ACC112 (cell line): ENCODE results near the gene ZNF827.

ENCODE experiments used
- H2AFZ ChIP-seq: fragments of 200-600 bp; sonication (generic); one replicate; pipeline ENCODE4 v1.6.0; 2017; ENCODE audit warnings: antibody characterized with exemption, low read length; ENCODE audit not compliant: unreplicated experiment
- H3K27ac ChIP-seq: fragments of 200-600 bp; sonication (generic); 2 replicates; pipeline ENCODE4 v1.5.1; 2014; ENCODE audit warnings: low read depth, mild to moderate bottlenecking, antibody characterized with exemption, low read length, moderate library complexity
- H3K27me3 ChIP-seq: fragments of 200-600 bp; sonication (generic); 2 replicates; pipeline ENCODE4 v1.6.1; 2014; ENCODE audit warnings: mild to moderate bottlenecking, antibody characterized with exemption, low read length, moderate library complexity, mixed read lengths; ENCODE audit not compliant: insufficient read depth
- H3K36me3 ChIP-seq: fragments of 200-600 bp; sonication (generic); 2 replicates; pipeline ENCODE4 v1.6.1; 2016; ENCODE audit warnings: mild to moderate bottlenecking, antibody characterized with exemption, low read length, moderate library complexity, mixed read lengths; ENCODE audit not compliant: insufficient read depth
- H3K4me1 ChIP-seq: fragments of 200-600 bp; sonication (generic); one replicate; pipeline ENCODE4 v1.6.1; 2016; ENCODE audit warnings: low read length, mixed read lengths; ENCODE audit not compliant: insufficient read depth, unreplicated experiment, control insufficient read depth
- H3K4me3 ChIP-seq: fragments of 200-600 bp; sonication (generic); 2 replicates; pipeline ENCODE4 v1.5.1; 2014; ENCODE audit warnings: mild to moderate bottlenecking, low read depth, low read length
- H3K79me2 ChIP-seq: fragments of 200-600 bp; sonication (generic); one replicate; pipeline ENCODE4 v1.6.0; 2016; ENCODE audit warnings: low read length; ENCODE audit not compliant: control insufficient read depth, unreplicated experiment, insufficient read depth

ZNF827 gene, protein sequence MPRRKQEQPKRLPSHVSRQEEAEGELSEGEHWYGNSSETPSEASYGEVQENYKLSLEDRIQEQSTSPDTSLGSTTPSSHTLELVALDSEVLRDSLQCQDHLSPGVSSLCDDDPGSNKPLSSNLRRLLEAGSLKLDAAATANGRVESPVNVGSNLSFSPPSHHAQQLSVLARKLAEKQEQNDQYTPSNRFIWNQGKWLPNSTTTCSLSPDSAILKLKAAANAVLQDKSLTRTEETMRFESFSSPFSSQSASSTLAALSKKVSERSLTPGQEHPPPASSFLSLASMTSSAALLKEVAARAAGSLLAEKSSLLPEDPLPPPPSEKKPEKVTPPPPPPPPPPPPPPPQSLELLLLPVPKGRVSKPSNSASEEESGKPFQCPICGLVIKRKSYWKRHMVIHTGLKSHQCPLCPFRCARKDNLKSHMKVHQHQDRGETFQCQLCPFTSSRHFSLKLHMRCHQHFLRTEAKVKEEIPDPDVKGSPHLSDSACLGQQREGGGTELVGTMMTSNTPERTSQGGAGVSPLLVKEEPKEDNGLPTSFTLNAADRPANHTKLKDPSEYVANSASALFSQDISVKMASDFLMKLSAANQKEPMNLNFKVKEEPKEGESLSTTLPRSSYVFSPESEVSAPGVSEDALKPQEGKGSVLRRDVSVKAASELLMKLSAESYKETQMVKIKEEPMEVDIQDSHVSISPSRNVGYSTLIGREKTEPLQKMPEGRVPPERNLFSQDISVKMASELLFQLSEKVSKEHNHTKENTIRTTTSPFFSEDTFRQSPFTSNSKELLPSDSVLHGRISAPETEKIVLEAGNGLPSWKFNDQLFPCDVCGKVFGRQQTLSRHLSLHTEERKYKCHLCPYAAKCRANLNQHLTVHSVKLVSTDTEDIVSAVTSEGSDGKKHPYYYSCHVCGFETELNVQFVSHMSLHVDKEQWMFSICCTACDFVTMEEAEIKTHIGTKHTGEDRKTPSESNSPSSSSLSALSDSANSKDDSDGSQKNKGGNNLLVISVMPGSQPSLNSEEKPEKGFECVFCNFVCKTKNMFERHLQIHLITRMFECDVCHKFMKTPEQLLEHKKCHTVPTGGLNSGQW

DNA sequence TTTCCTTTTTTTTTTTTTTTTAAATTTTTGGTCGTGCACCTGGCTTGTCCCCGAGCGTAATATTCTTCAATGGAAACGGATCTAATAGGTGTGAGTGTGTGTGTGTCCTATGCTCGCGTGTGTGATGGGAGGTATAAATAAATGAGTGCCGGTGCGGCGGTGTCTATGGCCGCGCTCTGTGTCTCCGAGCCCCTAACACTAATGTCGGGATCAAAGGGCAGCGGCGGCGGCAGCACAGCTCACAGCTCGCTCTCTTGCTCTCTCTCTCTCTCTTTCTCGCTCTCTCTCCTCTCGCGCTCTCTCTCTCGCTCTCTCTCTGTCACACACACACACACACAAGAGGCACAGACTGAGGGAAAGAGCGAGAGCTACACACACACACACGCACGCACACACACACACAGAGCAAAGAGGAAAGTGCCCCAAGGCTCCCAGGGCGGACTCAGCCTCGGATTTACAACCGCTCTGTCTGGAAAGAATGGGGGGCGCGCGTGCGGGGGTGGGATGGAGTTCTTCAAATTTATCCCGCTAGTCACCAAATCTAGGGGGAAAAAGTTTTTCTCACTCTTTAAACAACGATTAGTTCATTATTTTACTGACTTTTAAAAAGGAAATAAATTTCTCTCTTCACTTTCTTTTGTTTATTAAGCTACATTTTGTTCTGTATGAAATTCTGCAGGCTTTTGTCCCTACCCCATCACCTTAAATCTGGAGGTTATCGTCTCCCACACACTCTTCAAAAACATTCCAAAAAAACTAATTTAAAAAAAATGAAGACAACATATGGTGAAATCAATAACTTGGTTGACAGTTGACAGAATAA is at the start of gene ZNF827:
TSS of gene ZNF827 (minus strand) at position 206 of the 823 bp plus-strand sequence. CDS start 416 bp downstream, outside the sequence.
- Histone ChIP-seq H3K27ac (peak within 1 kb of the TSS; percentile 40; the same call in 1 of the 2 replicates), H3K79me2 (peaks cover 24% of the 10 kb centered on the region), H3K4me1 (peaks cover 23% of the 10 kb centered on the region), H3K36me3 (no peaks in the 10 kb centered on the region), H3K4me3 (peak within 1 kb of the TSS; percentile 86), H2AFZ (peak within 1 kb of the TSS; percentile 90), H3K27me3 (no peaks in the 10 kb centered on the region)

DNA sequence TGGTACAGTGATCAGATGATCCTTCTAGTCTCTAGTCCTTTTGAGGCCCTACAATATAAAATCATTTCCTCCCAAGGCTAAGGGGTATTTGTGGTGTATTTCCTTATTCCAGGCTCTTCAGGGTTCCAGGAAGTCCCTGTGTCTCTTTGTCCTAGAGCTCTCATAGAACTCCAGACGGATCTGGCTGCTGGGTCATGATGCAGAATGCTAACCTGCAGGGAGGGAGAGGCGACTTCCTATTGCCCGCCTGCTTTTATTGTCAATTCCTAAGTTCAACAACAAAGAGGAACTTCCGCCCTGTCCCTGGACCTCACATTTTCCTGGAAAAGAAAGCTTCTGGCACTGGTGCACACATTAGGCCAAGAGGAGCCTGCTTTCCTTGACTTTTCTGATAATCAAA is 45.9 kb upstream of the ZNF827 start:
- H3K4me1 ChIP-seq, result no peaks in the 10 kb centered on the region
- no peaks in the 10 kb centered on the region; the same call in 1 of the 2 replicates for H3K27me3 ChIP-seq
- H3K36me3 ChIP-seq, result no peaks in the 10 kb centered on the region
- no peak overlapping the region for H3K27ac ChIP-seq
- no peaks in the 10 kb centered on the region for H3K79me2 ChIP-seq
- H3K4me3 ChIP-seq, result no peak overlapping the region
- H2AFZ ChIP-seq, result no peak overlapping the region

DNA sequence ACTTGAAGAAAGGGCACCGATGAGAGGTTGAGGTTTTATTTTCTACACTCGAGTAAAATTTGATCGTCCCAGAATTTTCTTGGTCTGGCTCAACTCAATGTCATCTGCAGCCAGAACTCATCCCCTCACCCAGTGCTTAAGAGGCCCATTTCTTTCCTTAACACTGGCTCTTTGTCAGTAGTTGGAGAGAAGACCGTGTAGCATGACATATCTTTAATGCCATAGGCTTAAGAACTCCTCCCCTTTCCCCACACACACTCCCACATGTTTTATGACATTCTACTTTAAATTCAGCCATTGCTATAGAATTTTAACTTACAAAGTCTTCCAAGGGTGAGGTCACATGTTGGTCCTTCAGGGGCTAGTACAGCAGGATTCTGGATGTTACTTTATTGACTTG is 44.2 kb upstream of the ZNF827 start:
- Histone ChIP-seq H3K27me3 (peaks cover 2% of the 10 kb centered on the region; the same call in 1 of the 2 replicates), H3K36me3 (no peaks in the 10 kb centered on the region), H2AFZ (no peak overlapping the region), H3K79me2 (no peaks in the 10 kb centered on the region), H3K27ac (no peak overlapping the region), H3K4me1 (no peaks in the 10 kb centered on the region), H3K4me3 (no peak overlapping the region)

DNA sequence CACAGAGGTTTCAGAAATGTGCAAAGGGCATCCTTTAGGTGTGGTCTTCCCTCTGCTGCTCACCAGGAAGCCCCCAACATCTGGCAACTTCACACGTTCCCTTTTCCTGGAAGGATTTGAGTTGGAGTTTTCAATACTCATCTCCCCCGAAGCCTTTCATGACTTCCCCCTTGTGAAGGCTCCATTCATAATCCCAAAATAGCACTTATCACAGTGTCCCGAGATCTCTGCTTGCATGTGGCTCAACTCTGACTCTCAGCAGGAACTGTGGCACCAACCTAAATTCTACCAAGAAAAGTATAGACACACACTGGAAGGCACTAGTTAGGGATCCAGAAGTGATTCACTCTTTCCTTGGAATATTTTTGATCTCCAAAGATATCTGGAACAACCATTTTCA is 40.5 kb upstream of the ZNF827 start:
- Histone ChIP-seq H2AFZ (no peak overlapping the region), H3K27me3 (0 out of 2 replicates have a peak, but pooled peaks cover 2% of the 10 kb centered on the region), H3K79me2 (no peaks in the 10 kb centered on the region), H3K36me3 (no peaks in the 10 kb centered on the region), H3K4me1 (no peaks in the 10 kb centered on the region), H3K4me3 (no peak overlapping the region), H3K27ac (no peak overlapping the region)

DNA sequence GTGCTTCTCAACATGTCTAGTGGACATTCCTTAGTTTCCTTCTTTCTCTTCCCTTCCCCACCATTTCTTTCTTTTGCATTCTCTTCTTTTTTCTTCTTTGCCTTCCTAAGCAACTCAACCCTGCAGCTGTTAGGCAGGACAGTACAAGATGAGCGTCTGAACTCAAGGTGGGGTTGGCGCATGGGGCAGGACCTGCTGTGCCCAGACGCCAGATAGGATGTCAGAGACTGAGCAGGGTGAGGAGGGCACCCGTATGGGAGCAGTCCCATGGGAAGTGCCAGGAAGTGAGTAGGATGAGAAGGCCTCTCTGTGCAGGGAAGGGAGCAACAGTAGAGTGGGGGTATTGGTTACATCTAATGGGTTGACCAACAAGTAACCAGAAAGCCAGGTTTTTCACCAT is 38.1 kb upstream of the ZNF827 start:
- Histone ChIP-seq H3K4me3 (no peak overlapping the region), H3K27ac (no peak overlapping the region), H3K79me2 (no peaks in the 10 kb centered on the region), H3K4me1 (no peaks in the 10 kb centered on the region), H2AFZ (no peak overlapping the region), H3K27me3 (peaks cover 6% of the 10 kb centered on the region; the same call in 1 of the 2 replicates), H3K36me3 (no peaks in the 10 kb centered on the region)

DNA sequence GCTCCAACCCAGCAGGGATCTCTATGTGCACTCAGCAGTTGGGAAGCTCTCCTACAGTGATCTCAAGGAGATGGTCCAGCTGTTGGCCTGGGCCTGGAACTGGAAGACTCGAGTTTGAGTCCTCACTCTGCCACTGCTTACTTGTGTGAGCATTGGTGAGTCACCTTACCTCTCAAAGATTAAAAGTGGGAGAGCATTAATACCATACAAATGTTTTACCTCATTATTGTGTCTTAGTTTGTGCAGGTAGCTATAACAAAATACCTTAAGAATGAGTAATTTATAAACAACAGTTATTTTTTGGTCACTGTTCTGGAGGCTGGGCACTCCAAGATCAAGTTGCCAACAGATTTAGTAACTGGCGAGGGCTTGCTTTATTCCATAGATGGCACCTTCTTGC is 21.4 kb upstream of the ZNF827 start:
- Histone ChIP-seq H3K27ac (no peak overlapping the region), H3K4me1 (peaks cover 7% of the 10 kb centered on the region), H3K4me3 (no peak overlapping the region), H3K27me3 (peaks cover 5% of the 10 kb centered on the region), H2AFZ (no peak overlapping the region), H3K36me3 (no peaks in the 10 kb centered on the region), H3K79me2 (no peaks in the 10 kb centered on the region)

DNA sequence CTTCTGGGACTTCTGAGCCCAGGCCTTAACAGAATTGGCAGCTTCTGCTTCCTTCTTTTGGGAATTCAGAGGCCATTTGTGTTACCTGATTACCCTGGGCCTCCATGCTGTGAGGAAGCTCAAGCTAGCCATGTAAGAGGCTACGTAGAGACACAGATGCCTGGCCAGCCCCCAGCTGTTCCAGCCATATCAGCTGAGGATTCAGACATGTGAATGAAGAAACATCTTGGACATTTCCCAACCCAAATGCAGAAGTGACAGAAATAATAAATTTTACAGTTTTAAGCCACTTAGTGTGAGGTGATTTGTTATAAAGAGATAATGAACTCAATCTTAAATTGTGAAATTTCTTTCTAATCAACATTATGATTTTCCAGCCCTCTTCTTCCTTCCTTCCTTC is 18.7 kb upstream of the ZNF827 start:
- Histone ChIP-seq H3K79me2 (no peaks in the 10 kb centered on the region), H3K4me3 (no peak overlapping the region), H3K27ac (no peak overlapping the region), H3K27me3 (peaks cover 4% of the 10 kb centered on the region; the same call in 1 of the 2 replicates), H2AFZ (no peak overlapping the region), H3K36me3 (no peaks in the 10 kb centered on the region), H3K4me1 (peaks cover 15% of the 10 kb centered on the region)

DNA sequence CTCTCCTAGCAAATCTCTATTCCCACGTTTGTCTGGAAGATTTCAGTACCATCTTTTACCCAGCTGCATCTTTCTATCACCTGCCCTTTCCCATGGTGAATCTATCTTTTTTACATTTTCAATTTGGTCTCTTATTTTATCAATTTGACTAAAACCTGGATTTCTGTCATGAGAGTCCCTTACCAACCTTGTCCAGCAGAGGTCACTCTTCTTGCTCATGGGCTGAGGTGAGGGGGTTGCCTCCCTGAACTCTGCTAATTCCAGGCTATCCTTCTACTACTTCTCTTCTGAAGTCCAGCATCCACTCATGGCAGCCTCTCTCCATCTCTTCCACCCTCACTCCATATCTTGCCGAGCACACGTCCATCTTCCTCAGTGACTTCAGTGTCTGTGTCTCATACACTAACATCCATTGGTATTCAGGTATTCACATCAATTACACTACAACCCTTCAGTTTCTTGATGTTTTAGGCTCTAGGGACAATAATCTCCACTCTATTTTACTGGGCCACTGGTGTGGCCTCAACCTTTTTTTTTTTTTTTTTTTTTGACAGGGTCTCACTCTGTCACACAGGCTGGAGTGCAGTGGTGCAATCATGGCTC is 17.8 kb upstream of the ZNF827 start:
- no peaks in the 10 kb centered on the region for H3K36me3 ChIP-seq
- no peak overlapping the region for H3K27ac ChIP-seq
- H3K4me1 ChIP-seq, result peaks cover 15% of the 10 kb centered on the region
- no peak overlapping the region for H2AFZ ChIP-seq
- no peaks in the 10 kb centered on the region for H3K79me2 ChIP-seq
- H3K4me3 ChIP-seq, result no peak overlapping the region
- H3K27me3 ChIP-seq, result peaks cover 4% of the 10 kb centered on the region; the same call in 1 of the 2 replicates

DNA sequence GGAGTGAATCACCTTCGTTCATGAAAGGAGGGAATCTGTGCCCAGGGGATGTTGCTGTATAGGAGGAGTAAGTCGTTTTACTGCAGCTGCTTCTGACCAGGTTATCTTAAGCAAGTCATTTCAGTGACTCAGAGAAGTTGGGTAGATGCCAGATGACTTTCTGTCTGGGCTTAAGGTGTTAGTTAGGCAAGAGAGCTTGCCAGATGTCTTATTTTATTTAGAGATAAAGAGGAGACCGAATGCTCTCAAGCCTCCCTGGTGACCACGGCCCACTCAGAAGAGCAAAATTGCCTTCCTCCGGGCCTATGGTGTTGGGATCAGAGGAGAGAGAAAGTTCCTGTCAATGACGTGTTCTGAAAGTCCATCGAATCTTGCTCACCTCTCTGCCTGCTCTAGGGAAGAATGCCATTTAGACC is 16.3 kb upstream of the ZNF827 start:
- Histone ChIP-seq H3K4me1 (peaks cover 15% of the 10 kb centered on the region), H3K79me2 (no peaks in the 10 kb centered on the region), H3K27ac (no peak overlapping the region), H3K36me3 (no peaks in the 10 kb centered on the region), H3K4me3 (no peak overlapping the region), H3K27me3 (peaks cover 4% of the 10 kb centered on the region; the same call in 1 of the 2 replicates), H2AFZ (peak overlapping the region; percentile 18)
